GM10266 (cell line): ENCODE measurements around the gene LAMP5.

Experiments used
- DNase-seq: peaks from one replicate; pipeline ENCODE4 v3.0.0; 2012; ENCODE audit errors: extremely low spot score
- CTCF ChIP-seq: IDR thresholded peaks from 2 replicates; pipeline ENCODE4 v1.5.1; 2012; ENCODE audit warnings: mild to moderate bottlenecking, low read depth; ENCODE audit not compliant: control insufficient read depth, insufficient read depth; ENCODE audit errors: missing control alignments

The LAMP5 gene

GRCh38 chr20:9531581-9531980, 17.2 kb downstream of the LAMP5 start:
- DNase-seq: no peak
- TF ChIP-seq CTCF: no peak

GRCh38 chr20:9532069-9532838, 17.9 kb downstream of the LAMP5 start:
- no peak for TF ChIP-seq CTCF
- no peak for DNase-seq

- no peak for TF ChIP-seq CTCF
- DNase-seq: no peak
These were observed 19.6 kb downstream of the LAMP5 start for GRCh38 chr20:9534025-9534424.

- no peak for TF ChIP-seq CTCF
- DNase-seq: no peak
These were observed 21.1 kb downstream of the LAMP5 start for GRCh38 chr20:9535449-9535848.

- no peak for DNase-seq
- TF ChIP-seq CTCF: no peak
These were observed 28.8 kb downstream of the LAMP5 start for GRCh38 chr20:9543214-9543613.

GRCh38 chr20:9550283-9550682, 35.9 kb downstream of the LAMP5 start:
- no peak for DNase-seq
- no peak for TF ChIP-seq CTCF

- no peak for TF ChIP-seq CTCF
- no peak for DNase-seq
These were observed 36.5 kb downstream of the LAMP5 start for GRCh38 chr20:9550871-9551270.
